Measurements from ENCODE around the gene SKAP2.

GRCh38 chr7:26649388-26649787 is 215.0 kb downstream of the SKAP2 start:
- TF ChIP-seq POLR2A (IDR thresholded peaks at IDR 0.05; ENCODE audit: low read depth, low read length) = no peak
- no peak for TF ChIP-seq POLR2AphosphoS5 (IDR thresholded peaks at IDR 0.05; ENCODE audit: low read depth, low read length)
- TF ChIP-seq TAF1 (IDR thresholded peaks at IDR 0.05; ENCODE audit: borderline replicate concordance, low read depth, low read length) = no peak
